HepG2 (cell line): ENCODE results near the gene C9orf43. TPM values are rescaled to one million over a fixed set of nuclear protein-coding genes. Genes with fewer than 3 reads are reported as not detected.

ENCODE experiments used
- ATF5 ChIP-seq: sonication (generic); formaldehyde crosslinking; IDR thresholded peaks from 2 replicates; pipeline ENCODE4 v1.4.0; 2020; ENCODE audit warnings: mild to moderate bottlenecking, low read depth, missing genetic modification reagents
- CCDC6 ChIP-seq: sonication (generic); formaldehyde crosslinking; IDR thresholded peaks from 2 replicates; pipeline ENCODE4 v1.8.1; 2022; ENCODE audit warnings: mild to moderate bottlenecking, missing genetic modification reagents, moderate library complexity
- CREM ChIP-seq, 2 experiments: sonication (generic) in 1 of 2; formaldehyde crosslinking in 1 of 2; IDR thresholded peaks; 2 replicates each; pipeline versions ENCODE4 v1.4.0 to v1.6.1; 2016 to 2020; ENCODE audit warnings: antibody characterized with exemption in 1 of 2, mild to moderate bottlenecking in 1 of 2, missing genetic modification reagents in 1 of 2
- FLYWCH1 ChIP-seq: sonication (generic); formaldehyde crosslinking; IDR thresholded peaks from 2 replicates; pipeline ENCODE4 v1.8.1; 2023; ENCODE audit warnings: mild to moderate bottlenecking, missing genetic modification reagents
- FOXP4 ChIP-seq: sonication (generic); formaldehyde crosslinking; IDR thresholded peaks from 2 replicates; pipeline ENCODE4 v1.4.0; 2020; ENCODE audit warnings: missing genetic modification reagents
- GATAD1 ChIP-seq: IDR thresholded peaks from 2 replicates; pipeline ENCODE4 v1.6.1; 2016; ENCODE audit warnings: missing genetic modification reagents, missing compliant biosample characterization
- GPN1 ChIP-seq: sonication (generic); formaldehyde crosslinking; IDR thresholded peaks from 2 replicates; pipeline ENCODE4 v1.5.1; 2020; ENCODE audit warnings: missing genetic modification reagents, borderline replicate concordance
- LCORL ChIP-seq, 2 experiments: fragments of 450-650 bp in 1 of 2; sonication (generic) in 1 of 2; formaldehyde crosslinking in 1 of 2; IDR thresholded peaks; 2 replicates each; pipeline versions ENCODE4 v1.5.0 to v1.6.1; 2017 to 2020; ENCODE audit warnings: antibody characterized with exemption in 1 of 2, missing genetic modification reagents in 1 of 2
- MXI1 ChIP-seq: IDR thresholded peaks from 3 replicates; pipeline ENCODE4 v1.6.1; 2012; ENCODE audit warnings: low read depth, low read length, inconsistent platforms, borderline replicate concordance
- REPIN1 ChIP-seq: sonication (generic); formaldehyde crosslinking; IDR thresholded peaks from 2 replicates; pipeline ENCODE4 v1.8.0; 2022; ENCODE audit warnings: missing genetic modification reagents, low read depth, mild to moderate bottlenecking, borderline replicate concordance
- SKI ChIP-seq: fragments of 450-650 bp; IDR thresholded peaks from one replicate; pipeline ENCODE4 v1.6.1; 2018; ENCODE audit warnings: mild to moderate bottlenecking; ENCODE audit not compliant: partially characterized antibody
- SMYD3 ChIP-seq: sonication (generic); formaldehyde crosslinking; IDR thresholded peaks from 2 replicates; pipeline ENCODE4 v1.8.1; 2023; ENCODE audit warnings: mild to moderate bottlenecking, missing genetic modification reagents
- UBTF ChIP-seq: sonication (generic); formaldehyde crosslinking; IDR thresholded peaks from 2 replicates; pipeline ENCODE4 v1.4.0; 2020; ENCODE audit warnings: mild to moderate bottlenecking, missing genetic modification reagents
- ZGPAT ChIP-seq: IDR thresholded peaks from 2 replicates; pipeline ENCODE4 v1.6.1; 2016; ENCODE audit warnings: mild to moderate bottlenecking
- ZMYM3 ChIP-seq: sonication (generic); formaldehyde crosslinking; IDR thresholded peaks from 2 replicates; pipeline ENCODE4 v1.5.1; 2020; ENCODE audit warnings: mild to moderate bottlenecking, missing genetic modification reagents
- ZMYM4 ChIP-seq: sonication (generic); formaldehyde crosslinking; IDR thresholded peaks from 2 replicates; pipeline ENCODE4 v1.8.1; 2023; ENCODE audit warnings: mild to moderate bottlenecking, missing genetic modification reagents
- ZNF280D ChIP-seq: sonication (generic); formaldehyde crosslinking; IDR thresholded peaks from 2 replicates; pipeline ENCODE4 v1.5.1; 2020; ENCODE audit warnings: mild to moderate bottlenecking, missing genetic modification reagents
- ZNF614 ChIP-seq: IDR thresholded peaks from 2 replicates; pipeline ENCODE4 v1.6.1; 2018; ENCODE audit warnings: missing biosample characterization, missing genetic modification reagents, inconsistent platforms, borderline replicate concordance
- ZNF747 ChIP-seq: sonication (generic); formaldehyde crosslinking; IDR thresholded peaks from 2 replicates; pipeline ENCODE4 v1.8.1; 2023; ENCODE audit warnings: missing genetic modification reagents, mild to moderate bottlenecking, borderline replicate concordance
- ZSCAN9 ChIP-seq: IDR thresholded peaks from 2 replicates; pipeline ENCODE4 v1.6.1; 2016; ENCODE audit warnings: borderline replicate concordance
- polyA plus RNA-seq, 8 experiments: library from polyadenylated mRNA; depleted of rRNA in 3 of 8; stranded (reverse) in 7 of 8; unstranded in 1 of 8; fragments of >200 nt; fragmentation: Illumina TruSeq in 4 of 8; extraction: Trizol in 4 of 8; gene quantifications; 2 replicates each; pipeline versions ENCODE4 v1.2.1 to v1.2.3, GENCODE V29; 2011 to 2016; ENCODE audit warnings: low read depth in 4 of 8, missing spikeins in 1 of 8, mixed read lengths in 1 of 8; ENCODE audit not compliant: insufficient read depth in 1 of 8
- total RNA-seq, 5 experiments: library from RNA; depleted of rRNA; stranded (reverse); fragments of >200 nt; fragmentation: Illumina TruSeq; extraction: Trizol; gene quantifications; 2 replicates each; pipeline ENCODE4 v1.2.3, GENCODE V29; 2016; ENCODE audit warnings: low read depth in 1 of 5

The C9orf43 gene
- total and polyA plus RNA-seq, 2 of the 13 experiments (the other 11 are each of a cell fraction or from before 2014, with no cell fraction given) = 0.24 to 0.31 TPM

- TF ChIP-seq ATF5 (no peak), ZSCAN9 (CRISPR knock-in tag) (no peak), MXI1 (no peak), ZNF614 (CRISPR knock-in tag) (peak; percentile 44; the same call in 1 of the 2 replicates), SKI (peak; percentile 77), FLYWCH1 (CRISPR knock-in tag) (no peak), ZNF280D (CRISPR knock-in tag) (peak; percentile 22; the same call in 1 of the 2 replicates), CCDC6 (CRISPR knock-in tag) (no peak), FOXP4 (CRISPR knock-in tag) (peak; percentile 68), UBTF (peak; percentile 31; the same call in 1 of the 2 replicates), SMYD3 (0 out of 2 replicates have a peak, but pooled peaks have one; percentile 38), LCORL (IDR thresholded peaks at IDR 0.05) (no peak), LCORL (CRISPR knock-in tag; IDR thresholded peaks at IDR 0.05) (peak; percentile 64), GATAD1 (CRISPR knock-in tag) (0 out of 2 replicates have a peak, but pooled peaks have one; percentile 41), CREM (IDR thresholded peaks at IDR 0.05) (peak; percentile 53; the same call in 1 of the 2 replicates), CREM (CRISPR knock-in tag; IDR thresholded peaks at IDR 0.05) (no peak), ZMYM4 (peak; percentile 21; the same call in 1 of the 2 replicates), ZMYM3 (CRISPR knock-in tag) (peak; percentile 82), ZNF747 (CRISPR knock-in tag) (no peak), REPIN1 (CRISPR knock-in tag) (peak; percentile 68; the same call in 1 of the 2 replicates), ZGPAT (CRISPR knock-in tag) (peak; percentile 69; the same call in 1 of the 2 replicates), GPN1 (no peak)
Measured at GRCh38 chr9:113381909-113382411, 28.6 kb upstream of the C9orf43 start (continued).
